ENCODE results near the gene MTCL1.

DNA sequence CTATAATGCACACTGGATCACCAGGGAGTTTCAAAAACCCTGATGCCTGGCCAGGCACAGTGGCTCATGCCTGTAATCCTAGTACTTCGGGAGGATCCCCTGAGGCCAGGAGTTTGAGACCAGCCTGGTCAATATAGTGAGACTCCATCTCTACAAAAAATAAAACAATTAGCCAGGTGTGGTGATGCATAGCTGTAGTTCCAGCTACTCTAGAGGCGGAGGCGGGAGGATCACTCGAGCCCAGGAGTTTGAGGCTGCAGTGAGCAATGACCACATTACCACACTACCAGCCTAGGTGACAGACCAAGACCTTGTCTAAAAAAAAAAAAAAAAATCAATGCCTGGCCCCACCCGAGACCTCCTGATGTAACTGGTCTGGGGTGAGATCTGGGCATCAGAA lies 137.2 kb downstream of the MTCL1 start:
- TF ChIP-seq, protein P1, sequence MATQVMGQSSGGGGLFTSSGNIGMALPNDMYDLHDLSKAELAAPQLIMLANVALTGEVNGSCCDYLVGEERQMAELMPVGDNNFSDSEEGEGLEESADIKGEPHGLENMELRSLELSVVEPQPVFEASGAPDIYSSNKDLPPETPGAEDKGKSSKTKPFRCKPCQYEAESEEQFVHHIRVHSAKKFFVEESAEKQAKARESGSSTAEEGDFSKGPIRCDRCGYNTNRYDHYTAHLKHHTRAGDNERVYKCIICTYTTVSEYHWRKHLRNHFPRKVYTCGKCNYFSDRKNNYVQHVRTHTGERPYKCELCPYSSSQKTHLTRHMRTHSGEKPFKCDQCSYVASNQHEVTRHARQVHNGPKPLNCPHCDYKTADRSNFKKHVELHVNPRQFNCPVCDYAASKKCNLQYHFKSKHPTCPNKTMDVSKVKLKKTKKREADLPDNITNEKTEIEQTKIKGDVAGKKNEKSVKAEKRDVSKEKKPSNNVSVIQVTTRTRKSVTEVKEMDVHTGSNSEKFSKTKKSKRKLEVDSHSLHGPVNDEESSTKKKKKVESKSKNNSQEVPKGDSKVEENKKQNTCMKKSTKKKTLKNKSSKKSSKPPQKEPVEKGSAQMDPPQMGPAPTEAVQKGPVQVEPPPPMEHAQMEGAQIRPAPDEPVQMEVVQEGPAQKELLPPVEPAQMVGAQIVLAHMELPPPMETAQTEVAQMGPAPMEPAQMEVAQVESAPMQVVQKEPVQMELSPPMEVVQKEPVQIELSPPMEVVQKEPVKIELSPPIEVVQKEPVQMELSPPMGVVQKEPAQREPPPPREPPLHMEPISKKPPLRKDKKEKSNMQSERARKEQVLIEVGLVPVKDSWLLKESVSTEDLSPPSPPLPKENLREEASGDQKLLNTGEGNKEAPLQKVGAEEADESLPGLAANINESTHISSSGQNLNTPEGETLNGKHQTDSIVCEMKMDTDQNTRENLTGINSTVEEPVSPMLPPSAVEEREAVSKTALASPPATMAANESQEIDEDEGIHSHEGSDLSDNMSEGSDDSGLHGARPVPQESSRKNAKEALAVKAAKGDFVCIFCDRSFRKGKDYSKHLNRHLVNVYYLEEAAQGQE (IDR thresholded peaks at IDR 0.05; ENCODE audit: borderline replicate concordance) = no peak
- TF ChIP-seq, protein P1 (CRISPR knock-in tag; IDR thresholded peaks at IDR 0.05; ENCODE audit: low read depth) = no peak
- TF ChIP-seq TAF1 (IDR thresholded peaks at IDR 0.05; ENCODE audit: control insufficient read depth, extremely low read depth, insufficient read depth, low read length, severe bottlenecking) = no peak
- TF ChIP-seq EGR1 (conservative IDR thresholded peaks at IDR 0.05) = no peak
- TF ChIP-seq, protein P2, sequence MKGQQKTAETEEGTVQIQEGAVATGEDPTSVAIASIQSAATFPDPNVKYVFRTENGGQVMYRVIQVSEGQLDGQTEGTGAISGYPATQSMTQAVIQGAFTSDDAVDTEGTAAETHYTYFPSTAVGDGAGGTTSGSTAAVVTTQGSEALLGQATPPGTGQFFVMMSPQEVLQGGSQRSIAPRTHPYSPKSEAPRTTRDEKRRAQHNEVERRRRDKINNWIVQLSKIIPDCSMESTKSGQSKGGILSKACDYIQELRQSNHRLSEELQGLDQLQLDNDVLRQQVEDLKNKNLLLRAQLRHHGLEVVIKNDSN (CRISPR knock-in tag; IDR thresholded peaks at IDR 0.05) = no peak
- TF ChIP-seq MCM3 (IDR thresholded peaks at IDR 0.05) = no peak
- TF ChIP-seq, protein P3, sequence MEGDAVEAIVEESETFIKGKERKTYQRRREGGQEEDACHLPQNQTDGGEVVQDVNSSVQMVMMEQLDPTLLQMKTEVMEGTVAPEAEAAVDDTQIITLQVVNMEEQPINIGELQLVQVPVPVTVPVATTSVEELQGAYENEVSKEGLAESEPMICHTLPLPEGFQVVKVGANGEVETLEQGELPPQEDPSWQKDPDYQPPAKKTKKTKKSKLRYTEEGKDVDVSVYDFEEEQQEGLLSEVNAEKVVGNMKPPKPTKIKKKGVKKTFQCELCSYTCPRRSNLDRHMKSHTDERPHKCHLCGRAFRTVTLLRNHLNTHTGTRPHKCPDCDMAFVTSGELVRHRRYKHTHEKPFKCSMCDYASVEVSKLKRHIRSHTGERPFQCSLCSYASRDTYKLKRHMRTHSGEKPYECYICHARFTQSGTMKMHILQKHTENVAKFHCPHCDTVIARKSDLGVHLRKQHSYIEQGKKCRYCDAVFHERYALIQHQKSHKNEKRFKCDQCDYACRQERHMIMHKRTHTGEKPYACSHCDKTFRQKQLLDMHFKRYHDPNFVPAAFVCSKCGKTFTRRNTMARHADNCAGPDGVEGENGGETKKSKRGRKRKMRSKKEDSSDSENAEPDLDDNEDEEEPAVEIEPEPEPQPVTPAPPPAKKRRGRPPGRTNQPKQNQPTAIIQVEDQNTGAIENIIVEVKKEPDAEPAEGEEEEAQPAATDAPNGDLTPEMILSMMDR (IDR thresholded peaks at IDR 0.05 in 2 of 3, conservative IDR thresholded peaks at IDR 0.05 in 1 of 3; ENCODE audit: insufficient read depth in 2 of 3, low read depth in 1 of 3, low read length in 3 of 3) = no peak
- TF ChIP-seq ZNF224 (CRISPR knock-in tag; IDR thresholded peaks at IDR 0.05) = no peak
- no peak for TF ChIP-seq MTA3 (IDR thresholded peaks at IDR 0.05; ENCODE audit: borderline replicate concordance)
- TF ChIP-seq ATF2 (CRISPR knock-in tag; IDR thresholded peaks at IDR 0.05) = no peak
- no peak for TF ChIP-seq MAX (CRISPR knock-in tag; IDR thresholded peaks at IDR 0.05)

Data from K562 (cell line).